ENCODE measurements around the gene IFIT5. TPM values are rescaled to one million over a fixed set of nuclear protein-coding genes. Genes with fewer than 3 reads are reported as not detected.

The IFIT5 gene, protein sequence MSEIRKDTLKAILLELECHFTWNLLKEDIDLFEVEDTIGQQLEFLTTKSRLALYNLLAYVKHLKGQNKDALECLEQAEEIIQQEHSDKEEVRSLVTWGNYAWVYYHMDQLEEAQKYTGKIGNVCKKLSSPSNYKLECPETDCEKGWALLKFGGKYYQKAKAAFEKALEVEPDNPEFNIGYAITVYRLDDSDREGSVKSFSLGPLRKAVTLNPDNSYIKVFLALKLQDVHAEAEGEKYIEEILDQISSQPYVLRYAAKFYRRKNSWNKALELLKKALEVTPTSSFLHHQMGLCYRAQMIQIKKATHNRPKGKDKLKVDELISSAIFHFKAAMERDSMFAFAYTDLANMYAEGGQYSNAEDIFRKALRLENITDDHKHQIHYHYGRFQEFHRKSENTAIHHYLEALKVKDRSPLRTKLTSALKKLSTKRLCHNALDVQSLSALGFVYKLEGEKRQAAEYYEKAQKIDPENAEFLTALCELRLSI
- total RNA-seq, result 1 to 10 TPM; 1.5 to 2.5 TPM
- 9.4 TPM for polyA plus RNA-seq (2013, experiment 1 of 2)
- polyA plus RNA-seq (2013, experiment 2 of 2), result 8.8 TPM
- long read RNA-seq, experiment 1, result 0 reads
- long read RNA-seq, experiment 2, full-length matches to known transcripts, result 13 of 13 reads
- long read RNA-seq, experiment 2, partial matches to known transcripts, result 0 of 13 reads
- long read RNA-seq, experiment 2, other reads (novel, unspliced or antisense), result 0 of 13 reads
- long read RNA-seq, experiment 3, full-length matches to known transcripts, result 10 of 12 reads
- long read RNA-seq, experiment 3, partial matches to known transcripts, result 2 of 12 reads
- long read RNA-seq, experiment 3, other reads (novel, unspliced or antisense), result 0 of 12 reads
- long read RNA-seq, experiment 4, full-length matches to known transcripts, result 2 of 4 reads
- long read RNA-seq, experiment 4, partial matches to known transcripts, result 0 of 4 reads
- long read RNA-seq, experiment 4, other reads (novel, unspliced or antisense), result 2 of 4 reads

DNA sequence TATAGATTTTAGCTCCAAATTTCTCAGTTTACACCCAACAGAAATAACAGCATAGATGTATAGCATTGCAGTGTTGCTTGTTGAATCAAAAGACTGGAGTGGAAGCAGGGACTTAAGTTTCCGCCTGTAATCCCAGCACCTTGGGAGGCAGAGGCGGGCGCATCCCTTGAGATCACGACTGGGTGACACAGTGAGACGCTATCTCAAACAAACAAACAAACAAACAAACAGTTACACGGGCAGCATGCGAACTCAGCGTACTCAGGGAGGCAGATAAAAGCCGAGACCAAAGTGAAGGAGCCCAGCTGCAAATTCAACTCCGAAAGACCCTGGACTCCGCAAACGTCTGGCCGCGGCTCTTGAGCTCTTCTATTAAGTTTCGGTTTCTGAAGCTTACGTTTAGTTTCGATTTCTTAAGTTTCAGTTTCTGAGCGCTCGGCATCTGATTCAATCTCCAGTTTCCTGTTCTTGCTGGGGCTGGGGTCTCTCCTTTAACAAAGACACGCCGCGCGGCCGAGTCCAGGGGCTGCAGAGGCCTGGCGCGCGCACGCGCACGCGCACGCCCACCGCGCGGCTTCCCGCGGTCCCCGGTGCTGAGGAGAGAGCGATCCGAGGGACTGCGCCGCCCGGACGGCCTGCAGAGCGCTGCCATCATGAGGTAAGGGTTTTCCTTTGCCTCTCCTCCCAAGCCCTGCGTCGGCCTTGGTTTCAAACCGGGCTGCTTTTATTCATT, at the start of gene IFIT5:
Gene IFIT5 (plus strand): TSS at position 423 of the 733 bp plus-strand sequence. CDS start 231 bp downstream, at position 654.
- Histone ChIP-seq H3K4me1 (ENCODE audit: control insufficient read depth, insufficient read depth, low read length) (no peaks in the 10 kb centered on the region), H3K4me3 (ENCODE audit: low read length) (peak within 1 kb of the TSS; percentile 81), H3K9ac (ENCODE audit: extremely low read depth, low read length, poor library complexity, severe bottlenecking) (peak within 1 kb of the TSS; percentile 69), H3K9me3 (ENCODE audit: control insufficient read depth, low read length) (peaks cover 8% of the 10 kb centered on the region), H3K36me3 (ENCODE audit: control insufficient read depth, insufficient read depth, low read length) (no peaks in the 10 kb centered on the region), H3K27ac (ENCODE audit: low read depth, low read length) (peak within 1 kb of the TSS; percentile 64), H3K27me3 (ENCODE audit: control insufficient read depth, insufficient read depth, low read length, poor library complexity, severe bottlenecking) (peaks cover 14% of the 10 kb centered on the region)
- DNase-seq, result peak; percentile 89
- TF ChIP-seq, protein P1, sequence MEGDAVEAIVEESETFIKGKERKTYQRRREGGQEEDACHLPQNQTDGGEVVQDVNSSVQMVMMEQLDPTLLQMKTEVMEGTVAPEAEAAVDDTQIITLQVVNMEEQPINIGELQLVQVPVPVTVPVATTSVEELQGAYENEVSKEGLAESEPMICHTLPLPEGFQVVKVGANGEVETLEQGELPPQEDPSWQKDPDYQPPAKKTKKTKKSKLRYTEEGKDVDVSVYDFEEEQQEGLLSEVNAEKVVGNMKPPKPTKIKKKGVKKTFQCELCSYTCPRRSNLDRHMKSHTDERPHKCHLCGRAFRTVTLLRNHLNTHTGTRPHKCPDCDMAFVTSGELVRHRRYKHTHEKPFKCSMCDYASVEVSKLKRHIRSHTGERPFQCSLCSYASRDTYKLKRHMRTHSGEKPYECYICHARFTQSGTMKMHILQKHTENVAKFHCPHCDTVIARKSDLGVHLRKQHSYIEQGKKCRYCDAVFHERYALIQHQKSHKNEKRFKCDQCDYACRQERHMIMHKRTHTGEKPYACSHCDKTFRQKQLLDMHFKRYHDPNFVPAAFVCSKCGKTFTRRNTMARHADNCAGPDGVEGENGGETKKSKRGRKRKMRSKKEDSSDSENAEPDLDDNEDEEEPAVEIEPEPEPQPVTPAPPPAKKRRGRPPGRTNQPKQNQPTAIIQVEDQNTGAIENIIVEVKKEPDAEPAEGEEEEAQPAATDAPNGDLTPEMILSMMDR (conservative IDR thresholded peaks at IDR 0.05), result no peak
- H3K9me3 Mint-ChIP-seq, result peaks cover 11% of the 10 kb centered on the region
- peaks cover 10% of the 10 kb centered on the region for H3K4me1 Mint-ChIP-seq
- H3K27ac Mint-ChIP-seq, result peak within 1 kb of the TSS; percentile 86
- H3K36me3 Mint-ChIP-seq (ENCODE audit: low read depth), result peaks cover 3% of the 10 kb centered on the region
- 1 to 2% methylated on average over 23 to 48 of the region's 48 CpGs for WGBS, 2 experiments (ENCODE audit: insufficient coverage in 1 of 2, insufficient read length in 1 of 2)
- peaks cover 15% of the 10 kb centered on the region for H3K27me3 Mint-ChIP-seq (ENCODE audit: insufficient read depth)
- peak within 1 kb of the TSS; percentile 76 for H3K4me3 Mint-ChIP-seq

DNA sequence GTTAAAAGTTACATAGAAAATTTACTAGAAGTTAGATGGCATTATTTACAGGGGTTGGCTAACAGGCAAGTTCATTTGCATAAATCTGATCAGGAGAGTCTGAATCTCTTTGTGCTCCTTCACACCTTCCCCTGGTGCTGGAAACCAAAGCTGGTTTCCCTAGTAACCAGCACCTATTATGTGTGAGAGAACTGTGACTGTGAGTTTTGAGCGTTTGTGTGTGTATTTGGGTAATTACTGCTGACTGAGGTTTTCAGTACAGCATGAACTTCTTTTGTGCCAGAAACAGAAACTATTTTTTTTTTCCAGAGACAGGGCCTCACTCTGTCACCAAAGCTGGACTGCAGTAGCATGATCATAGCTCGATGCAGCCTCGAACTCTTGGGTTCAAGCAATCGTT, 46.8 kb upstream of the IFIT5 start:
- Histone ChIP-seq H3K9me3 (ENCODE audit: control insufficient read depth, low read length) (no peaks in the 10 kb centered on the region), H3K27ac (ENCODE audit: low read depth, low read length) (no peak overlapping the region), H3K4me1 (ENCODE audit: control insufficient read depth, insufficient read depth, low read length) (peaks cover 8% of the 10 kb centered on the region), H3K27me3 (ENCODE audit: control insufficient read depth, insufficient read depth, low read length, poor library complexity, severe bottlenecking) (no peaks in the 10 kb centered on the region), H3K9ac (ENCODE audit: extremely low read depth, low read length, poor library complexity, severe bottlenecking) (peak overlapping the region; percentile 8), H3K36me3 (ENCODE audit: control insufficient read depth, insufficient read depth, low read length) (no peaks in the 10 kb centered on the region), H3K4me3 (ENCODE audit: low read length) (no peak overlapping the region)
- peak overlapping the region; percentile 89 for H3K27ac Mint-ChIP-seq
- WGBS, 2 experiments (ENCODE audit: insufficient coverage in 1 of 2, insufficient read length in 1 of 2), result 74 to 86% methylated on average over 3 to 4 of the region's 4 CpGs
- TF ChIP-seq, protein P1 (conservative IDR thresholded peaks at IDR 0.05), result no peak
- H3K27me3 Mint-ChIP-seq (ENCODE audit: insufficient read depth), result no peaks in the 10 kb centered on the region
- H3K4me3 Mint-ChIP-seq, result no peak overlapping the region
- peaks cover 10% of the 10 kb centered on the region for H3K9me3 Mint-ChIP-seq
- peak; percentile 60 for DNase-seq
- no peaks in the 10 kb centered on the region for H3K36me3 Mint-ChIP-seq (ENCODE audit: low read depth)
- peaks cover 25% of the 10 kb centered on the region for H3K4me1 Mint-ChIP-seq

DNA sequence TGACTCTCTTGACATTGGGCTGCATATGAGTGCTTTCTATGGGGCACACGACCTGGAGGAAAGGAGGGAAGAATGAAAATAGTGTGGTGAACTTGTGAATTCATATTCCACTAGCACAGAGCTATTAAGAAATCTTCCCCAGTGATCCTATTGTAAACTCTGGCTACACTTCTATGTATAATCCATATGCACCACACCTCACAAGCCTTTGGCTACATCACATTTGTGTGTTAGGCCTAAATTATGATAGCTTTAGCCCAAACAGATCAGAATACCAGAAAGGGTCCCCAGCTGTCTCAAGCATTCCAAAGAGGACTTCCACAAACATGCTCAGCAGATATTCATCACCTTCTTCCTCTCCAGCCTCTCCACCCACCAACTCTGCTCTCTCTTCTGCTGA, 46.2 kb upstream of the IFIT5 start:
- WGBS, 2 experiments (ENCODE audit: insufficient coverage in 1 of 2, insufficient read length in 1 of 2), result 86% methylated on average over 1 of the region's 1 CpG; no CpG with 5 or more reads in 1 of the 2 experiments

More for the DNA sequence above, 46.2 kb upstream of the IFIT5 start:
- no peaks in the 10 kb centered on the region for H3K36me3 Mint-ChIP-seq (ENCODE audit: low read depth)
- H3K27me3 ChIP-seq (ENCODE audit: control insufficient read depth, insufficient read depth, low read length, poor library complexity, severe bottlenecking), result no peaks in the 10 kb centered on the region
- no peak overlapping the region for H3K4me3 Mint-ChIP-seq
- H3K9me3 Mint-ChIP-seq, result peaks cover 10% of the 10 kb centered on the region
- no peak overlapping the region for H3K4me3 ChIP-seq (ENCODE audit: low read length)
- H3K4me1 Mint-ChIP-seq, result peaks cover 25% of the 10 kb centered on the region
- H3K9ac ChIP-seq (ENCODE audit: extremely low read depth, low read length, poor library complexity, severe bottlenecking), result peak overlapping the region; percentile 8
- no peaks in the 10 kb centered on the region for H3K27me3 Mint-ChIP-seq (ENCODE audit: insufficient read depth)
- TF ChIP-seq, protein P1 (conservative IDR thresholded peaks at IDR 0.05), result no peak
- DNase-seq, result no peak
- H3K27ac Mint-ChIP-seq, result peak overlapping the region; percentile 89
- no peaks in the 10 kb centered on the region for H3K9me3 ChIP-seq (ENCODE audit: control insufficient read depth, low read length)
- H3K27ac ChIP-seq (ENCODE audit: low read depth, low read length), result no peak overlapping the region
- no peaks in the 10 kb centered on the region for H3K36me3 ChIP-seq (ENCODE audit: control insufficient read depth, insufficient read depth, low read length)
- peaks cover 8% of the 10 kb centered on the region for H3K4me1 ChIP-seq (ENCODE audit: control insufficient read depth, insufficient read depth, low read length)
